OCI-LY1 (cell line): ENCODE data around the gene IMPA2.
"Not testable (repeated sequence)": the region's sequence is repeated elsewhere in the genome, so short reads cannot be mapped to it uniquely, and the experiment has no call there.

Source experiments
- H2AFZ ChIP-seq: fragments of 200-600 bp; sonication (generic), shearing (Covaris generic); 2 replicates; pipeline ENCODE4 v1.6.0; 2014; ENCODE audit warnings: antibody characterized with exemption, mild to moderate bottlenecking, low read length
- H3F3A ChIP-seq: fragments of 200-600 bp; sonication (generic), shearing (Covaris generic); 2 replicates; pipeline ENCODE4 v1.6.0; 2014; ENCODE audit warnings: mild to moderate bottlenecking, antibody characterized with exemption, low read length, moderate library complexity; ENCODE audit not compliant: insufficient read depth
- H3K27ac ChIP-seq: fragments of 200-600 bp; sonication (generic); 2 replicates; pipeline ENCODE4 v1.5.1; 2014; ENCODE audit warnings: low read length, mixed run types, mild to moderate bottlenecking, low read depth; ENCODE audit not compliant: poor library complexity, severe bottlenecking
- H3K27me3 ChIP-seq: fragments of 200-600 bp; sonication (generic); 2 replicates; pipeline ENCODE4 v1.6.0; 2014; ENCODE audit warnings: antibody characterized with exemption, mild to moderate bottlenecking, low read length, moderate library complexity; ENCODE audit not compliant: insufficient read depth
- H3K36me3 ChIP-seq: fragments of 200-600 bp; sonication (generic); 2 replicates; pipeline ENCODE4 v1.6.1; 2014; ENCODE audit warnings: mild to moderate bottlenecking, antibody characterized with exemption, low read length, moderate library complexity, mixed read lengths; ENCODE audit not compliant: insufficient read depth
- H3K4me1 ChIP-seq: fragments of 200-600 bp; sonication (generic); 2 replicates; pipeline ENCODE4 v1.5.1; 2014; ENCODE audit warnings: mild to moderate bottlenecking, low read length, moderate library complexity; ENCODE audit not compliant: insufficient read depth, severe bottlenecking
- H3K4me2 ChIP-seq: fragments of 200-600 bp; sonication (generic), shearing (Covaris generic); 2 replicates; pipeline ENCODE4 v1.6.1; 2014; ENCODE audit warnings: low read length
- H3K4me3 ChIP-seq: fragments of 200-600 bp; sonication (generic); 2 replicates; pipeline ENCODE4 v1.5.1; 2014; ENCODE audit warnings: low read length, low read depth, mild to moderate bottlenecking, mixed read lengths; ENCODE audit not compliant: poor library complexity, severe bottlenecking
- H3K79me2 ChIP-seq: fragments of 200-600 bp; shearing (Covaris generic); 2 replicates; pipeline ENCODE4 v1.6.1; 2016; ENCODE audit warnings: mixed run types, low read length, mixed read lengths; ENCODE audit not compliant: insufficient read depth
- H3K9ac ChIP-seq: fragments of 200-600 bp; sonication (generic), shearing (Covaris generic); 2 replicates; pipeline ENCODE4 v1.6.1; 2014; ENCODE audit warnings: mild to moderate bottlenecking, low read length, mixed read lengths
- H3K9me2 ChIP-seq: fragments of 200-600 bp; sonication (generic), shearing (Covaris generic); 2 replicates; pipeline ENCODE4 v1.6.1; 2014; ENCODE audit warnings: low read depth, mild to moderate bottlenecking, low read length, mixed read lengths
- H3K9me3 ChIP-seq: fragments of 200-600 bp; shearing (Covaris generic); 2 replicates; pipeline ENCODE4 v1.6.1; 2014; ENCODE audit warnings: low read length, mixed read lengths
- H4K20me1 ChIP-seq: fragments of 200-600 bp; sonication (generic), shearing (Covaris generic); 2 replicates; pipeline ENCODE4 v1.6.0; 2016; ENCODE audit warnings: mild to moderate bottlenecking, low read length; ENCODE audit not compliant: insufficient read depth
- CTCF ChIP-seq: fragments of 200-600 bp; sonication (generic), shearing (Covaris generic); IDR thresholded peaks from 2 replicates; pipeline ENCODE4 v1.5.1; 2017; ENCODE audit warnings: mild to moderate bottlenecking, antibody characterized with exemption, low read length, moderate library complexity, mixed read lengths
- EZH2 ChIP-seq: fragments of 200-600 bp; sonication (generic), shearing (Covaris generic); IDR thresholded peaks from 2 replicates; pipeline ENCODE4 v1.8.0; 2017; ENCODE audit warnings: borderline replicate concordance, mixed run types, mild to moderate bottlenecking, antibody characterized with exemption, low read length, moderate library complexity, mixed read lengths

The IMPA2 gene

DNA sequence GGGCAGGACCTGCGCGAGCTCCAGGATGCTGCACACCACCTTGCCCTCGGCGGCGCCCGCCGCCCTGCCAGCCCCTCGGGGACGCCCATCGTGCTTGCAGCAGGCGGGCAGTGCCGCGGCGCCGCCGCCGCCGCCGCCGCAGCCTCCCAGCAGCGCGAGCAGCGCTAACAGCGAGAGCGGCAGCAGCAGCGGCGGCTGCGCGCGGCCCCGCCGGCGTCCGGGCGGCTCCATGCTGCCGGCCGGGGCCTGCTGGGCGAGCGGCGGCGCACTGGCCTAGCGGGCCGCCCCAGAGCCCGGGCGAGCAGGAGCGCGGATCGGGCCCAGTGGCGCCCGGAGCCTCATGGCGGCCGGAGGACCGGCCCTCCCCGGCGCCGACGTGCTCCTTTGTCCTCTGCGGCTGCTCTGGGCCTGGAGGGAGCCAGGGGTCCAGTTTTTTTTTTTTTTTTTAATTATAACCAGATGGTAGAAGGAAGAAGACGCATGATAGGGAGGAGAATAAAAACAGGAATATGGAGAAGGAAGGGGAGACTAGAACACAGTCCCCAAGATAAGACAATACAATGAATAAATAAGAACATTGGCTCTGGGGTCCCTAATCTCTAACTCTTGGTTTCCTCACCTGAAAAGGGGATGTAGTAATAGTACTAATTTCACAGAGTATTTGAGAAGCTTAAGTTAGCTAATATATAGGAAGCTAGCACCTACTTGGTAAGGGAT is 95.3 kb downstream of the IMPA2 start:
- no peaks in the 10 kb centered on the region for H3K9me2 ChIP-seq
- H3K9ac ChIP-seq: no peak overlapping the region
- H3K36me3 ChIP-seq: no peaks in the 10 kb centered on the region
- no peaks in the 10 kb centered on the region for H3K9me3 ChIP-seq
- no peaks in the 10 kb centered on the region for H4K20me1 ChIP-seq
- no peaks in the 10 kb centered on the region for H3F3A ChIP-seq
- TF ChIP-seq EZH2 (no peak), CTCF (no peak)
- H3K4me1 ChIP-seq: no peaks in the 10 kb centered on the region
- peak overlapping the region; percentile 17; the same call in 1 of the 2 replicates for H3K4me2 ChIP-seq
- no peak overlapping the region for H2AFZ ChIP-seq
- no peak overlapping the region for H3K4me3 ChIP-seq
- no peak overlapping the region for H3K27ac ChIP-seq
- no peaks in the 10 kb centered on the region for H3K27me3 ChIP-seq
- no peaks in the 10 kb centered on the region for H3K79me2 ChIP-seq

GRCh38 chr18:12077994-12078393 is 96.7 kb downstream of the IMPA2 start:
- not testable (repeated sequence) for H3K9me3 ChIP-seq, H4K20me1 ChIP-seq, H3K27ac ChIP-seq, H3K79me2 ChIP-seq, H3K4me3 ChIP-seq, H3F3A ChIP-seq, H3K27me3 ChIP-seq, H3K9ac ChIP-seq, H2AFZ ChIP-seq, H3K9me2 ChIP-seq, H3K36me3 ChIP-seq, H3K4me1 ChIP-seq, H3K4me2 ChIP-seq

- H3F3A ChIP-seq: no peaks in the 10 kb centered on the region
- H3K4me1 ChIP-seq: no peaks in the 10 kb centered on the region
- H3K79me2 ChIP-seq: no peaks in the 10 kb centered on the region
- H3K9ac ChIP-seq: no peak overlapping the region
- no peak overlapping the region for H3K4me3 ChIP-seq
- H3K9me2 ChIP-seq: no peaks in the 10 kb centered on the region
- H4K20me1 ChIP-seq: no peaks in the 10 kb centered on the region
- no peaks in the 10 kb centered on the region for H3K36me3 ChIP-seq
- no peak overlapping the region for H3K27ac ChIP-seq
- TF ChIP-seq CTCF: no peak
- TF ChIP-seq EZH2: no peak
- H2AFZ ChIP-seq: no peak overlapping the region
- H3K9me3 ChIP-seq: no peaks in the 10 kb centered on the region
- H3K27me3 ChIP-seq: no peaks in the 10 kb centered on the region
- no peak overlapping the region for H3K4me2 ChIP-seq
Observed at GRCh38 chr18:12079491-12080237, 98.4 kb downstream of the IMPA2 start.
